ENCODE measurements around the gene NPPA.

DNA sequence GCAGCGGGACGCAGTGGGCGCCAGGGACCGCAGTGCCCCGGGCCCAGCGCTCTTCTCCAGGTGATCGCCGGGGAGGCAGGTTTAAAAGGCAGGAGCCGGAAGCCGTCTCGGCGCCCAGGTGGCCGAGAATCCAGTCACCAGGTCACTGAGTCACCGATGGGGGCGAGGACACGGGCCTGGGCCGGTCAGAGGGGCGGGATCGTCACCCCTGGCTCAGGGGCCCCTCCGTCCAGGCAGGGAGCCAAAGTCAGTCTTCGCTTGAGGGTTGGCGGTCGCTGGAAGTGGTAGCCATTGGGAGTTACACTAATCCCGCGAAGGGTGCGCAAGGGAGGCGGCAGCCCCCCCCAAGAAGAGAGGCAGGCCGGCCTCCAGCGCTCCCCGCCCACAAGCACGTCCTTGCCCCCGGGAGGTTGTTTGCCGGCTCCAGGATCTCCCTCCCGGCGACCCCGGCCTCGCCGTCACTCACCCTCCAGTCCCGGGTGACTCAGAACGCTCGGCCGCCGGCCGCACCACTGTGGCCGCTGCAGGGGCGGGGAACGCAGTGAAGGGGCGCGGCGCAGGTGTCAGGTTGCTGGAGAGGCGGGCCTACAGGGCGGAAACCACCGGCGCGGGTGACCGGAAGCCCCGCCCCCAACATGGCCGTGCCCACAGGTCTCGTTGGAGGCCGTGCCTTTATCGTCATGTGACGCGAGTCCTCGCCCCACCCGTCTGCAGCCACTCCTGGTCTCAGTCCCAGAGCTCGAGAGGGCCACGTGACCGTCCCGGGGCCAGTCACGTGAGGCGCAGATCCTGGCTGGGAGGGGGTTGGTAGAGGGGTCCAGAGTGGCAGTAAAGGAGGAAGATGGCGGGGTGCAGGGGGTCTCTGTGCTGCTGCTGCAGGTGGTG is 41.9 kb downstream of the NPPA start, which contains the start of the genes CLCN6 and MTHFR:
- TF ChIP-seq, protein P1, sequence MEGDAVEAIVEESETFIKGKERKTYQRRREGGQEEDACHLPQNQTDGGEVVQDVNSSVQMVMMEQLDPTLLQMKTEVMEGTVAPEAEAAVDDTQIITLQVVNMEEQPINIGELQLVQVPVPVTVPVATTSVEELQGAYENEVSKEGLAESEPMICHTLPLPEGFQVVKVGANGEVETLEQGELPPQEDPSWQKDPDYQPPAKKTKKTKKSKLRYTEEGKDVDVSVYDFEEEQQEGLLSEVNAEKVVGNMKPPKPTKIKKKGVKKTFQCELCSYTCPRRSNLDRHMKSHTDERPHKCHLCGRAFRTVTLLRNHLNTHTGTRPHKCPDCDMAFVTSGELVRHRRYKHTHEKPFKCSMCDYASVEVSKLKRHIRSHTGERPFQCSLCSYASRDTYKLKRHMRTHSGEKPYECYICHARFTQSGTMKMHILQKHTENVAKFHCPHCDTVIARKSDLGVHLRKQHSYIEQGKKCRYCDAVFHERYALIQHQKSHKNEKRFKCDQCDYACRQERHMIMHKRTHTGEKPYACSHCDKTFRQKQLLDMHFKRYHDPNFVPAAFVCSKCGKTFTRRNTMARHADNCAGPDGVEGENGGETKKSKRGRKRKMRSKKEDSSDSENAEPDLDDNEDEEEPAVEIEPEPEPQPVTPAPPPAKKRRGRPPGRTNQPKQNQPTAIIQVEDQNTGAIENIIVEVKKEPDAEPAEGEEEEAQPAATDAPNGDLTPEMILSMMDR (IDR thresholded peaks at IDR 0.05) = no peak
- TF ChIP-seq ZFX (IDR thresholded peaks at IDR 0.05; ENCODE audit: borderline replicate concordance) = no peak

All from 22Rv1 (cell line).